Testis (tissue), 2 donors: ENCODE data around the gene THAP12.

Experiments used
- POLR2A ChIP-seq: fragments of 450-650 bp; IDR thresholded peaks from one replicate; pipeline ENCODE4 v1.6.1; 2017; ENCODE audit warnings: antibody characterized with exemption, mild to moderate bottlenecking, moderate library complexity
- TF ChIP-seq, protein P1 (sequence below), 3 experiments: fragments of 450-650 bp in 2 of 3; fragments of 200-600 bp in 1 of 3; sonication (generic) in 1 of 3; IDR thresholded peaks; one replicate each; pipeline ENCODE4 v1.5.1; 2016 to 2019; ENCODE audit warnings: antibody characterized with exemption in 3 of 3, mild to moderate bottlenecking in 2 of 3, moderate library complexity in 1 of 3

DNA sequence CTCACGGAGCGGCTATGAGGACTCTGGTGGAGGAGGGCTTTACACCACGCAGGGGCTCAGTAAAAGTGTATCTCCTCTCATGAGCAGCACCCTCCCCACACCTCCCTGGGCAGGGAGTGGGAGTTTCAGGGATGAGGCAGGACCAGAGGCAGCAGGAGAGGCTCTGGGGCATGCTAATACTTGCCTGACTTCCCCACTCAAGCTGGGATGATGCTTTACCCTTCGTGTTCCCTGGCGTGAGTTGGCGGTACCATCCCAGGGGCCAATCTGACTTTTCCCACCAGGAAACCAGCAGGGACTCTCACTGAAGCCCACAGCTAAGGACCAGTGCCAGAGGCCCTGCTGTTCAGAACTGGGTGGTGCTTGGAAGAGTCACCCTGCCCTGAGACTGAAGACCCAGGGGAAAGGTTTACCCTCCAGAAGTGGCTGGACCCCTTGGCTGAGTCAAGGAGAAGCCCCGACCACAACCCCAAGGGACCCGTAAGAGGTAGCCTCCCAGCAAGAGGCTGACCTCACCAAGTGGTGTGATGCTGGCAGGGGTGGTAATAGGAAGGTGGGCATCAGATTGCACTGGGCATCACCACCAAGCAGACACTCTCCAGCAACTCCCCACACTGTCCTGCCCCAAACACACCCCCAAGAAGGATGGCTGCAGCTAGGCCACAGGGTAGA lies 65.6 kb downstream of the THAP12 start:
- TF ChIP-seq, protein P1, sequence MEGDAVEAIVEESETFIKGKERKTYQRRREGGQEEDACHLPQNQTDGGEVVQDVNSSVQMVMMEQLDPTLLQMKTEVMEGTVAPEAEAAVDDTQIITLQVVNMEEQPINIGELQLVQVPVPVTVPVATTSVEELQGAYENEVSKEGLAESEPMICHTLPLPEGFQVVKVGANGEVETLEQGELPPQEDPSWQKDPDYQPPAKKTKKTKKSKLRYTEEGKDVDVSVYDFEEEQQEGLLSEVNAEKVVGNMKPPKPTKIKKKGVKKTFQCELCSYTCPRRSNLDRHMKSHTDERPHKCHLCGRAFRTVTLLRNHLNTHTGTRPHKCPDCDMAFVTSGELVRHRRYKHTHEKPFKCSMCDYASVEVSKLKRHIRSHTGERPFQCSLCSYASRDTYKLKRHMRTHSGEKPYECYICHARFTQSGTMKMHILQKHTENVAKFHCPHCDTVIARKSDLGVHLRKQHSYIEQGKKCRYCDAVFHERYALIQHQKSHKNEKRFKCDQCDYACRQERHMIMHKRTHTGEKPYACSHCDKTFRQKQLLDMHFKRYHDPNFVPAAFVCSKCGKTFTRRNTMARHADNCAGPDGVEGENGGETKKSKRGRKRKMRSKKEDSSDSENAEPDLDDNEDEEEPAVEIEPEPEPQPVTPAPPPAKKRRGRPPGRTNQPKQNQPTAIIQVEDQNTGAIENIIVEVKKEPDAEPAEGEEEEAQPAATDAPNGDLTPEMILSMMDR (IDR thresholded peaks at IDR 0.05) = no peak
- no peak for TF ChIP-seq POLR2A
